GM19452 (cell line): ENCODE data around the gene CTNND2.

ENCODE experiments used
- ATAC-seq: cut with Tn5 transposase; IDR thresholded peaks from one replicate; pipeline ENCODE4 v1.9.1; 2021; ENCODE audit not compliant: unreplicated experiment

Gene CTNND2

DNA sequence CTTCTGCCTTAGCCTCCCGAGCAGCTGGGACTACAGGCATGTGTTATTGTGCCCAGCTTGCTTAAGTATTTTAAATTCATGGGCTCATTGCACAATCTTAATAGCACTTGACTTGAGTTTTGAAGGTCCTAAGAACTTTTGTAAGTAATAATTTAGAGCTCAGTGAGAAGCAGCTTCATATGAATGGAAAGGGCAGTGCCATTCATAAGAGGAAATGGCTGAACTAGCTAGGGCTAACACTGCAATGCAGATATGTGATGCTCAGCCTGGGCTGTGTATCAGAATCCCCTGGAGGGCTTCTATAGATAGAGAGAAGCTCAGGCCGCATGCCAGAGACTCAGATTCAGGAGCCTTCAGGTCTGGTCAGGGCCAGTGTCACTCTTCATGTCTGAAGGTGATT is 847.7 kb downstream of the CTNND2 start:
- no peak for ATAC-seq

- ATAC-seq, result no peak
These were observed 850.2 kb downstream of the CTNND2 start for GRCh38 chr5:11054014-11054413.

DNA sequence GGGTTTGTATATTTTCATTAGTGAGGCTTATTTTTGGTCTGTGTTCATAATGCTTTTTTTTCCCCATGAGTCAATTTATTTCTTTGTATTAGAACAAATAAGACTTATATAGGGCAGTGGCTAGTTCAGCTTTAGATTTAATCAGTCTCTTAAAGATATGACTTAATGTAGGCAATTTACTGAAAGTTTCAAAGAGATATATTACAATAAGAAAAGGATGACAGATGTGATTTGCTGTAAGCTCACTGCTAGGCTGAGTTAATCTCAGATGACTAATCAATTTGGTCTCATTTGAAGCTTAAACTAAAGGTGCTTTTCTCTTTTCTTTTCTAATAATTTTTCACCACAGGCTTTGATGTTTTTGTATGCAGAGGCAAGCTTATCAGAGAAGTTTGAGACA is 851.4 kb downstream of the CTNND2 start:
- no peak for ATAC-seq

GRCh38 chr5:11050596-11051304 is 853.5 kb downstream of the CTNND2 start:
- ATAC-seq, result no peak

DNA sequence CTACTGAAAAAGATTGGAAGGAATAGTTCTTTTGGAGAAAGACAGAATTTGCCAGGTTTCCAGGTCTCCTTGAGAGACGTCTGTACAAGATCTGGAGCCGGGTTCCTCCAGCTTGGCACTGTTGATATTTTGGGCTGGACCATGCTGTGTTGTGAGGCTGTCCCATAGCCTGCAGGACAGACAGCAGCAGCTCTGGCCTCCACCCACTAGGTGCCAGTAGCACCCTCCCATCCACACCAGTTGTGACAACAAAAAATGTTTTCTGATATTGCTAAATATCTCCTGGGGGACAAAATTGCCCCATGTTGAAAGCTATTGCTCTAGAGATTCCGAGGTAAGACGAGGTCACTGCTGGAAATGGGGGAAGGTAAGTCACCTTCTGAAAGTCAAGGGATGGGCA is 855.5 kb downstream of the CTNND2 start:
- no peak for ATAC-seq

- ATAC-seq, result no peak
These were observed 856.6 kb downstream of the CTNND2 start for GRCh38 chr5:11047625-11048024.

GRCh38 chr5:11047030-11047429 is 857.2 kb downstream of the CTNND2 start:
- ATAC-seq, result no peak

DNA sequence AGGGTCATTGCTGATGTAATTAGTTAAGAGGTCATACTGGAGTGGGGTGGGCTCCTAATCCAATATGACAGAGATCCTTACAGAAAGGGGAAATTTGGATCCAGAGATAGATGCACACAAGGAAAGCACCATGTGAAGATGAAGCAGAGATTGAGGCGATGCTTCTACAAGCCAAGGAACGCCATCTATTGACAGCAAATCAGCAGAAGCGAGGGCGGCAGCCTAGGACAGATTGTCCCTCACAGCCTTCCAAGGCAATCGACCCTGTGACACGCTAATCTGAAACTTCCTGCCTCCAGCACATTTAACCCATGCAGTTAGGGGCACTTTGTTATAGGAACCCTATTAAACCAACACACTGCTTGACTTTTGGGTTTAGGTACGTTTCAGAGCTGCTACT is 858.1 kb downstream of the CTNND2 start:
- no peak for ATAC-seq

- ATAC-seq, result no peak
These were observed 858.8 kb downstream of the CTNND2 start for GRCh38 chr5:11045411-11045810.

DNA sequence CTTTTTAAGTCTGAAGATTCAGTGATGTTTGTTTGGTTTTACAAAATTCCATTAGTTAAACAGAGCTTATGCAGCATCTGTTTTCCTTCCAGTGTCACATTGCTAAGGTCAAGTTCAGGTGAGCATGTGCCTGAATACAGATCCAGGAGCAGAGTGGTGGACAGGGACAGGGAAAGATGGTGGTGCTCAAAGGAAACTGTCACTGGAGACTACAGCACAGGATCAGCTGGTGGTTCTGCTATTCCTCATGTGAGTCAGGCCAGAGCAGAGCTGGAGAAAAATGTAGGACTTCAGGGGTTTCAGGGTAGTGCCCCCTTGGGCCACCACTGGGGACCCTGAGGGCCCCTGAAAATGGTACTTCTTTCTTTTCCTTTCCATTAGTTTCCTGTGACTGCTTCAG is 859.7 kb downstream of the CTNND2 start:
- no peak for ATAC-seq

DNA sequence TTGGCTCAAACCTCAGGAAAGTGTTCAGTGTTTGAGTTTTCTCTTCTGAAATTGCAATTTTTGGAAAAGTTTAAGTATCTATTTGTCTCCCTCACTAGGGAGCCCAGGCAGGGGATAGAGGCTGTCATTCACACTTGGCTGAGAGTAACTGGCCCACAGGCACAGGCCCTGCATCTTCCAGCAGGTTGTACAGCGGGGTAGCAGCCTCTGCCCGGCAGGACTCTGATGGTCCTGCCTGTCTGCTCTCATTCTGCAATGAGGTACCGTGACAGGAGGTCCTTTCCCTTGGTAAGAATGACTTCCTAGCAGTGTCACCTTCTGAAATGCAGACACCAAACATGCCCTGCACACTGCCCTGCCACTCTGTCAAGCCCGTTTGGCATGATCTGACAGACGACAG is 860.4 kb downstream of the CTNND2 start:
- no peak for ATAC-seq

- ATAC-seq, result no peak
These were observed 863.9 kb downstream of the CTNND2 start for GRCh38 chr5:11040345-11040744.

DNA sequence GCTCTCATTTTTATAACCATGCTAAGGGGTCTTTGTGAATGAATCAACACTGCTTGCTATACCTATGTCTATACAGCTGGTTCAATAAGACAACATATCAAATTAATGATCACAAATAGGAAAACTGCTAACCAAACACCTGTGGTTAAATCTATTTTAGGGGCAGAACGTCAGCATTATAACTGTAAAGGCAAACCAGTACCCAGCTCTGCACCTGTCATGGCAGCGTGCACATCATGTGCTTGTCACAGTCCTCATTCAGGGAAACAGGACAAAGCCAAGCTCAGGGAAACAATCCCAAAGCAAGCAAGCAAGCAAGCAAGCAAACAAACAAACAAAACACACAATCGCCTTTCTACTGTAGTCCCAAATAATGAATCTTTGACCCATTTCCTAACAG is 865.5 kb downstream of the CTNND2 start:
- ATAC-seq, result no peak

DNA sequence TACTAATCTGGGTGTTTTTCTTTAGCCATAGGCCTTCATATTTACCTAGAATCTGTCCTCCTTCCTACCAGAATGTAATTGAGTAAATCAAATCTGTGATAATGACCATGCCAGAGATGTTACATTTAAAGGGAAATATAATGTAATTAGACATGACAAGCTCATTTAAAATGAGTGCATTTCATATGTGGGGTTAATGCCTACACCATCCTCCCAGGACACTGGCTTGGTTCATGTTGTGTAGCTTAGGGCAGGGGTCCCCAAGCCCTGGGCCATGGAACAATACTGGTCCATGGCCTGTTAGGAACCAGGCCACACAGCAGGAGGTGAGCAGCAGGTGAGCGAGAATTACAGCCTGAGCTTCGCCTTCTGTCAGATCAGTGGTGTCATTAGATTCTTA is 866.3 kb downstream of the CTNND2 start:
- no peak for ATAC-seq

GRCh38 chr5:11037080-11037479 is 867.2 kb downstream of the CTNND2 start:
- ATAC-seq, result no peak

DNA sequence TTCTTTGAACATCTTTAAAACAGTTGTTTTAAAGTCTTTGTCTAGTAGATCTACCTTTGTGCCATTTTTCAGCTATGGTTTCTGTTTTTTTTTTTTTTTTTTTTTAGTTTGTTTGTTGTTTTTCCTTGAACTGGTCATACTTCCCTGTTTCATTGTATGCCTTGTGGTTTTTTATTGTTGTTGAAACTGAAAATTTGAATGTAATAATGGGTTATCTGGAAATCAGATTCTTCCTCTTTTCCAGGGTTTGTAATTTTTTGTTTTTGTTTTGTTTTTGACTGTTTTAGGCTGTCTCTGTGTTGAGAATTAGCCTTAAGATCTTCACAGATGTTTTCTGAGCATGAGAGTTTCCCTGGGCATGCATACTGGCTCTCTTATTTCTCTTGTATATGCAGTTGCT is 873.6 kb downstream of the CTNND2 start:
- no peak for ATAC-seq

DNA sequence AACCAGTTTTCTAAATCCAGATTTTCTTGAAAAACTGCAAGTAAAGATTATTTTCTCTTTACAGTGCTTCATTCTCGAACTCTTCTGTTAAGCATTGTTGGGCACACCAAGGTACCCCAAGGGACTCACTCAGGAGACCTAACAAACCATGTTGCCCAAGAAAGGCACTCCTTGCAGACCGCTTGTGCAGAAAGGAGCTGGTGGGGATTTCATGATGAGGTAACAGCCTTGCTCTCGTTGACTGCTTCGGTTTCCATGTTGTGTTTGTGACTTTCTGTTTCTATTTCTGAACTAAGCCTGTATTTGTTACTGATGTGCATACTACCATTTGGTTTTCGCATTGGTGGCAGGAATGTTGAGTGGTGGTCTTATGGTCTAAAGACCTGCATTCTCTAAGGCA is 876.6 kb downstream of the CTNND2 start:
- ATAC-seq, result peak; percentile 72

GRCh38 chr5:11026543-11026942 is 877.7 kb downstream of the CTNND2 start:
- ATAC-seq, result no peak

DNA sequence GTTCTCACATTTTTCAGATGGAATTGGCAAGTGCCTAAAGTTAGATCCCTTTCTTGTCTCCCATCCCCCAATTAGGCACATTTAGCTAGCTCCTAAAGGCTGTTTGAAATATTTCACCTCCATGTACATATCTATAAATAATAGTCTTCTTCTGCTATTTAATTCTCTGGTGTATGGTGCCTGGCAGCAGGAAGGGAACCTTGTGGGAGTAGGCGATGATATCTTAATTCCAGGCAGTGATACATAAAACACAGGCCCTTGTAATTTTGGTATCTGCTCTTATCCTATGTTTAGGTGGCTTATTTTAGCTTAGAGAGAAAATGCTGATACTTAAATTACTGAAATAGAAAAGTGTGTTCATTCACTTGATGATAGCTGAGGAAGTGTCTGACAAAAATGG is 880.3 kb downstream of the CTNND2 start:
- ATAC-seq, result no peak

DNA sequence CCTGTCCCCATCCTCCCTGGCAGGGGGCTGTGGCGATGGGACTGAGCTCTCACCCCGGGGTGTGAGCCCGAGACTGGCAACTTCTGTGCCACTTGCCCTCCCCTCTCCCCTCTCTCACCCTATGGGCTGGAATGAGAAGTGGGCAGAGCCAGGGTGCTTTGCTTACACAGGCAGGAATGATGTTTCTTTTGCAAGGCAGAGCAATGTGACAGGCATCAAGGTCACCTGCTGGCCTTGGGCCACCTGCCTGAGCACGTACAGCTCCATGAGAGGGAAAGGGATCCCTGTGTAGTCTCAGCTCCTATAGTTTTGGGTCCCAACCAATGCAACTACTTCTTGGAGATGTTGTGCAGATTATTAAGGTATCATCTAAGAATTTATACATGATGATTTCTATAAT is 890.5 kb downstream of the CTNND2 start:
- no peak for ATAC-seq

DNA sequence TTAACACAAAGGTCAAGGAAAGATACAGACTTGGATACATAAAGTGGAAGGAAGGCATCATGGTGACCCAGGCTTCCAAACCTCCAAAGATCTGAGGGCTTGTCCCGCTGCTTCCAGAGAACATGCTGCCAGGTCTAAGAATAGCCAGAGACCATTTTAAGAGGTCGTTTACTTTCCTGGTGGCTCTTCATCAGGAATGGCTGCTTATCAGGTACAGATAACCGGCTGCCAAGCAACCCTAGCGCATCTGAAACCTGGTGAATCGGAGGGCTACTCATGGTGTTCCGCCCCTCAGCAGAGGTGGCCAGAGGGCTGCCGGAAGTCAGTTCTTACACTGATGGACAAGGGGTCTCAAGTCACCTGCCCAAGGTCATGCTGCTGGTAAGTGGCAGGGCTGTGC is 892.0 kb downstream of the CTNND2 start:
- no peak for ATAC-seq

DNA sequence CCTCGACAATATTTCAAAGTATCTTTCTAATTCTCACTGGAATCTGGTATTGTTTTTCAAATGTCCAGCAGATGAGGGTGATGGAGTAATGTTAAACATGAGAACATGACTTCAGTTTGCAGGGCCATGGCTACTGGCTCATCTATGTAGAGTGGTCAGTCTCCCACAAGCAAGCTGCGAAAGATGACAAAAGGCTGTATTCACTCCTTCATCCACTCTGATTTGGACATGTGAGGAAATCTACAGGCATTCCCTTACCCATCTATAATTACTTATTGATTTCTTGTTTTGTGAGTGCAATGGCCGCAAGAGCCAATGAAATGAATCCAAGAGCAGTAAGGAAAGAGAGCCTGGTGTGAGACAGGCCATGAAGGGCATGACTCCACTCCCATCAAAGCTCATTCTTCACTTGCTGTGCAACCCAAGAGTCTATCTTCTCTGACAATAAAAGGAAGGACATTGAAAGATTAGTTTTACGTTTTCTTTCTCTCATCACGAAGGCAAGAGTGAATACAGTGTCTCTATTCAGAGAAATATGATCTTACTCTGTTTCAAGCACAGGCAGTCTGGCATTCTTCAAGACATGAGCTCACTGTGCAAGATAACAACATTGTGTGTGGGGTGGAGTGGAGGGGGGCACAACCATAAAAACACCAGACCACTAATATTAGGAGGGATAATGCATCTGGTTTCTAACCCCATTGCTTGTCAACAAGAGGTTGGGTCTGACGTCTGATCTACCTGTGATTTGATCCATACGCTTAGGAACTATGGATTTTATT is 893.6 kb downstream of the CTNND2 start:
- no peak for ATAC-seq

DNA sequence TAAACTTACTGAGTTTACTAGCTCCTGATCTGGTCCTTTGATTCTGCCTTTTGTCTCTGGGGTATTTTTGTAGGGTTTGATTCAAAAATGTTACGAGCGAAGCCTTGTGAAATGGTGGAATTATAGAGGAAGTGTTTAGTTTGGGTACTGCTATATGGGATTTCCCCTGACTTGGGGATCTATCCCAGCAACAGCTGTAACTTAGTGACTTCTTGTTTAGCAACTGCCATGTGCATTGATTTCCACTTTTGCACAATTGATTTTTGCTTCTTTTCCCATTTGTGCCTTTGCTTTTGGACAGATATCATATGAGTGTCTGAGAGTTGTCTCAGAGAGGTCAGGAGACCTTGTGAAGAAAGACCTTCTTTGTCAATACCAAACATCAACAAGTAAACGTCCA is 894.7 kb downstream of the CTNND2 start:
- no peak for ATAC-seq
